Heart left ventricle (tissue), 13 donors: Measurements from ENCODE around the gene TBC1D3B.
"Not testable (repeated sequence)": the region's sequence is repeated elsewhere in the genome, so short reads cannot be mapped to it uniquely, and the experiment has no call there.

Source experiments
- POLR2A ChIP-seq, 2 donors: fragments of 450-650 bp; IDR thresholded peaks; one replicate each; pipeline ENCODE4 v1.6.1; 2017; ENCODE audit warnings: antibody characterized with exemption in 2 of 2, mild to moderate bottlenecking in 2 of 2, moderate library complexity in 2 of 2
- TF ChIP-seq, protein P1 (sequence below), 12 donors: fragments of 200-600 bp; sonication (generic) in 4 of 12; IDR thresholded peaks; one replicate each; pipeline versions ENCODE4 v1.5.0 to v1.8.0; 2018 to 2022; ENCODE audit warnings: antibody characterized with exemption in 12 of 12, mild to moderate bottlenecking in 5 of 12
- donor health status: ischemic (EF 13 %, LVEDD 7.1; RV severe dilation, severe dysfunction).
- donor health status: DM: no; HTN: yes; CAD: no.
- donor health status: DM: no; HTN: no; CAD: no.
- donor health status: ischemic (EF 25% LVEDD 6.9; RV normal size, moderate dysfunction).
- donor health status: ischemic (EF 25% LVEDD 5.7; RV mildly dilated, moderate dysfunction).
- donor health status: ischemic (EF 35%, LVEDD 5.7; RV mildly dilated, moderate dysfunction).
- donor health status: nonischemic (EF 11% LVEDD 7.7; RV severe dilation, severe dysfunction).
- donor health status: DM: yes; HTN: yes; CAD: no.
- donor health status: PGD.
- donor health status: ischemic (EF 29% LVEDD 5.4; RV normal size, mild dysfunction).
- donor health status: nonischemic (EF 23%, LVEDD 6.1; RV moderate dilation, normal function).

DNA sequence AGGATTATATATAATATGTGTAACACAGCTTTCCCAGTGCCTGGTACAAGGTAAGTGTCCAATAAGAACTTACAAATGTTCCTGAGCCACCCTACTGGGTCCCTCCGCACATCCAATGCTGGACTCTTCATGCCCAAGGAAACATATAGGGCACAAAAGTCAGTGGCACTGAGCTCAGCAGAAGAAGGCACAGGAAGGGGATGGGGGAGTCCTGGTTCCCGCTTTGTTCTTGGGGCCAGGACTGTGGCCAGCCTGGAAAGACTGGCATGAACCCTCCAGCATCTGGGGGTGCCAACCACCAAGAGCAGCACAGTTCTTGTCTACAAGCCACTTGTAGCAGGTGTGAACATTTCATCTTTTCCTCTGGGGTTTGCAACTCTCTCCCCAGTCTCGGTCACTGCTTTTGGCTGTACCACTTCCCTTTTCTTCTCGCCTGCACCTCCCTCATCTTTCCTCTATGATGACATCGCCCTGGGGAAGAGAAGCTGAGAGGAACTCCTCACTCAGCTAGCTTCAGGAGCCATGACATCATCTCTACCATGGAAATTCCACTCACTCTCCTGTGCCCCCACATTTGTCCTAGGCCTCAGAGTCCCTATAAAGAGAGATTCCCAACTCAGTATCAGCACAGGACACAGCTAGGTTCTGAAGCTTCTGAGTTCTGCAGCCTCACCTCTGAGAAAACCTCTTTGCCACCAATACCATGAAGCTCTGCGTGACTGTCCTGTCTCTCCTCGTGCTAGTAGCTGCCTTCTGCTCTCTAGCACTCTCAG is 34.2 kb upstream of the TBC1D3B start, which contains the start of gene CCL4L2:
- TF ChIP-seq POLR2A (IDR thresholded peaks at IDR 0.05), result not testable (repeated sequence)
- TF ChIP-seq, protein P1, sequence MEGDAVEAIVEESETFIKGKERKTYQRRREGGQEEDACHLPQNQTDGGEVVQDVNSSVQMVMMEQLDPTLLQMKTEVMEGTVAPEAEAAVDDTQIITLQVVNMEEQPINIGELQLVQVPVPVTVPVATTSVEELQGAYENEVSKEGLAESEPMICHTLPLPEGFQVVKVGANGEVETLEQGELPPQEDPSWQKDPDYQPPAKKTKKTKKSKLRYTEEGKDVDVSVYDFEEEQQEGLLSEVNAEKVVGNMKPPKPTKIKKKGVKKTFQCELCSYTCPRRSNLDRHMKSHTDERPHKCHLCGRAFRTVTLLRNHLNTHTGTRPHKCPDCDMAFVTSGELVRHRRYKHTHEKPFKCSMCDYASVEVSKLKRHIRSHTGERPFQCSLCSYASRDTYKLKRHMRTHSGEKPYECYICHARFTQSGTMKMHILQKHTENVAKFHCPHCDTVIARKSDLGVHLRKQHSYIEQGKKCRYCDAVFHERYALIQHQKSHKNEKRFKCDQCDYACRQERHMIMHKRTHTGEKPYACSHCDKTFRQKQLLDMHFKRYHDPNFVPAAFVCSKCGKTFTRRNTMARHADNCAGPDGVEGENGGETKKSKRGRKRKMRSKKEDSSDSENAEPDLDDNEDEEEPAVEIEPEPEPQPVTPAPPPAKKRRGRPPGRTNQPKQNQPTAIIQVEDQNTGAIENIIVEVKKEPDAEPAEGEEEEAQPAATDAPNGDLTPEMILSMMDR (IDR thresholded peaks at IDR 0.05), result not testable (repeated sequence)
